Germinal center (tissue), 1 donor: ENCODE results near the gene VEZT.
"Not testable (repeated sequence)": the region's sequence is repeated elsewhere in the genome, so short reads cannot be mapped to it uniquely, and the experiment has no call there.

Experiments used
- DNase-seq: peaks from one replicate; pipeline ENCODE4 v3.0.0; 2012; ENCODE audit warnings: mixed read lengths, low spot score

The VEZT gene

DNA sequence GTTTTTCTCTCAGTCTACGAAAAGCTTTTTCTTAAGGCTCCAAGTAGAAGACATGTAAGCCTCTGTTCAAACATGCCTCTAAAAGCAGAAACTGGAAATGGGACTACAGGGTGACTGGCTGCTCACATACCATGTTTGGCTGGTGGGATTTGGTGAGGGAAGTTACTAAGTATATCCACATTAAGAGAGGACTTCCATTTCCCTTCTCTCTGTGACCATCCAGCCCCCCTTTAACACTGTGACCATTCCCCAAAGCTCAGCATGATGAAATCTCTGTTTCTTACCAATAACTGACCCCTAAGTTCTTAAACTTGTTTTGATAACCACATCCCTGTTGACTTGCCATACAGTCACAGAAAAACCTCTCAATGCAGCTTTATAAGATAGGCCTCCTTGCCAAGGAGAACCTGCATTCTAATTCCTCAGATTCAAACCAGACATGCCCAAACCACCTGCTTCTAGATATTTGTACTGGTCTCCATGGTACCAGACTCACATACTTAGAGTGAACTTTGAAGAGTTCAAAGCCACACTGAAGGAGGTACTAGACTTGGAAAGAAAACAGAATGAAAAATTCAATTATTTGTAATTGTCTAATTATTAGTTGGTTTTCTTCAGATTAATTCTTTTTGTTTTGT lies 102.2 kb downstream of the VEZT start:
- DNase-seq: no peak

DNA sequence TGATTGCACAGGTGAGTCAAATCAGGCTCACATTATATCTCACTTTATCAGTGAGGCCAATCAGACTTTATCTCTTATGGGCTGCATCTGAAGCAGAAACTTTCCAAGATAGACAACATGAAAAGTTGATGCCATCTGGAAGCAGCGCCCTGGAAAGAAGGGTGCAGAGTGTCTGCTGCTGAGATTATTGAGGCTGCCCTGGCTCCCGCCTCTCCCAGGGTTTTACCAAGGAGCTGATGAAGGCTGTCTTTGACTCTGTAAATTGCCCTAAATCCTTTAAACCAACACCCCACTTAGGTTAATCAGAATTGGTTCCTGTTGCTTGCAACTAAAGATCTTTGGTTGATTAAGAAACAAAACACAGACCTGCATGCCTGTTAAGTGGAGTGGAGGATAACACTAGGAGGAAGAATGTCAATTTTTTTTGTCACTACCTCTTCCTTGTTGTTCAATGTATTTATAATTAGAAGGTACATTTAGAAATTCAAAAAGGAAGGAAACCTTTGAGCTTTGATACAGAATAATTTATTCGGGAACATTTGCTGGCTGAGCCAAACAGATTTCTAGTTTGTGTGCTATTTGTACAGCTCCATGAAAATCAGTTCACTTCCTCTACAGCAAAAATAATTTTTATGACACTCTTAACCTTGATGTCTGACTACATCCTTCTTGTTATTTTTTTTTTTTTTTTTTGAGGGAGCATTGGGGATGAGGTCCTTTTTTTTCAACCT lies 104.1 kb downstream of the VEZT start:
- no peak for DNase-seq

DNA sequence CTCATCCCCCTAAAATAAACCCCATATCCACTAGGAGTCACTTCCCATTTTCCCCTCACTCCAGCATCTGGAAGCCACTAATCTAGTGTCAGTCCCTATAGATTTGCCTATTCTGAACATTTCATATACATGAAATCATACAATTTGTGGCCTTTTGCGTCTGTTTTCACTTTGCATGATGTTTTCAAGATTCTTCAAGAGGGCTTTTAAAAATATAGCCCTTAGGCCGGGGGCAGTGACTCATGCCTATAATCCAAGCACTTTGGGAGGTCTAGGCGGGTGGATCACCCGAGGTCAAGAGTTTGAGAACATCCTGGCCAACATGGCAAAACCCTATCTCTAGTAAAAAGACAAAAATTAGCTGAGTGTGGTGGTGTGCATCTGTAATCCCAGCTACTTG lies 104.7 kb downstream of the VEZT start:
- DNase-seq: no peak

DNA sequence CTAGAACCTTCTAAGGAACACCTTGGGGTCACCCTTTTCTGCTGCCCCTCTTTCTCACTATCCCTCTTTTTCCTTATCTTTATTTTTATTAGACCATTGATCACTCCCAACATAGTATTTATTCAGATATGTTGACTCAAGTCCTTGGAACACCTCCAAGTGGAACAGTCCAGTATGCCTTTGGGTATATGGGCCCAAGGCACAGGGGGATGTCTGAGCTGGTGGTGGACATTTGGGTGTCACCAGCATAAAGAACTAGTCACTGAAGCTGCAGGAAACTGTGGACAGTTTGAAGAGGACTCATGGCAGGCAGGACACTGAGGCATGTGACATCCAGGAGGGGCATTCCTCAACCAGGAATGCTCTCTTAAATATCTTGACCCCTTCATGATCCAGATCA lies 105.6 kb downstream of the VEZT start:
- no peak for DNase-seq

DNA sequence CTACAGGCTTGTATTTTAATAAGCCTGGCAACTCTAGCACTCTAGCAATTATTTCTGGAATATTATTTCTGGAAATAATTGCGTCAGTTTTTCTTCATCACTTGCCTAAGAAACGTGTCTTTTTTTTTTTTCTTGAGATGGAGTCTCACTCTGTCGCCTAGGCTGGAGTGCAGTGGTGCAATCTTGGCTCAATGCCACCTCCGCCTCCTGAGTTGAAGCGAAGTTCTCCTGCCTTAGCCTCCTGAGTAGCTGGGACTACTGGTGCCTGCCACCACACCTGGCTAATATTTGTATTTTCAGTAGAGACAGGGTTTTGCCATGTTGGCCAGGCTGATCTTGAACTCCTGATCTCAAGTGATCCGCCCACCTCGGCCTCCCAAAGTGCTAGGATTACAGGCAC lies 106.6 kb downstream of the VEZT start:
- not testable (repeated sequence) for DNase-seq

DNA sequence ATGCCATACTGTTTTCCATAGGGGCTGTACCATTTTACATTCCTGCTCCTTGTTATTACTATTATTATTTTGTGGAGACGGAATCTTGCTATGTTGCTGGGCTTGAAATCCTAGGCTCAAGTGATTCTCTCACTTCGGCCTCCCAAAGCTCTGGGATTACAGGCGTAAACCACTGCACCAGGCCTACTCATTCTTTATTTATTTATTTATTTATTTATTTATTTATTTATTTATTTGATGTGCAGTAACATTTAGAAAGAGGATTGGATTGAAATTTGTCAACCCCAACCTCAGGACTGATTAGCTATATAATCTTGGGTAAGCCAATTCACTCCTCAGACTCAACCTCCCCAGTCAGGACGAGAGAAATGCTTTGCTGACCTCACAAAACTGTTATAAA lies 107.9 kb downstream of the VEZT start:
- no peak for DNase-seq

DNA sequence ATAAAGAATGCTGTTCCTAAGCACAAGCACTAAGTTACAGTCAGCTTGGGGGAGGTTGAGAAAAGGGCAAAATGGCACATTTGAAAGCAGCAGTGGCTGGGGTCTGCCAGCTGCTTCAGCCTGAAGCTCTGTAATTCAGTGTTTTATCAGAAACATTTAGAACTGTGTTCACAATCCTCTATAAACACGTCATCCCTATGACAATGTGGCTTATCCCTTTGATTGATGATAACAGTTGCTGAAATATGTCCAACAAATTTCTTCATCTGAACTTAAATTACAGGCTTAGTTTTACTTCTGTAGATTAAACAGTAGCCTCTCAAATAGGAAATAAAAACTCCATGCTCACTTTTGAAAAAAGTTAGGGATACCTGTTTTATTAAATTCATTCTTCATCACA lies 108.8 kb downstream of the VEZT start:
- DNase-seq: no peak

DNA sequence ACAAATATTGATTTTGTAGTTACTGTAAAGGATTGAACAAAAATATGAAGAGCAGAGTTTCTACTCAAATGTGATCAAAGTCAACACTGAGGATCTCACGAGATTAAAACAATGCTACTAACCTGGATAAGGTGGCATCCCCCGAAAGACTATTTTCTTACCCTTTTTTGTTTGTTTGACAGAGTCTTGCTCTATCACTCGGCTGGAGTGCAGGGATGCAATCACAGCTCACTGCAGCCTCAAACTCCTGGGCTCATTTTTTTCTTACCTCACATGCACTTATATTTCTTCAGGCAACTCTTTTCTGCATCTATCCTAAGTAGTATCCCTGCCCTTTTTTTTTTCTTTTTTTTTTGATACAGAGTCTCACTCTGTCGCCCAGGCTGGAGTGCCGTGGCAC lies 109.2 kb downstream of the VEZT start:
- no peak for DNase-seq

DNA sequence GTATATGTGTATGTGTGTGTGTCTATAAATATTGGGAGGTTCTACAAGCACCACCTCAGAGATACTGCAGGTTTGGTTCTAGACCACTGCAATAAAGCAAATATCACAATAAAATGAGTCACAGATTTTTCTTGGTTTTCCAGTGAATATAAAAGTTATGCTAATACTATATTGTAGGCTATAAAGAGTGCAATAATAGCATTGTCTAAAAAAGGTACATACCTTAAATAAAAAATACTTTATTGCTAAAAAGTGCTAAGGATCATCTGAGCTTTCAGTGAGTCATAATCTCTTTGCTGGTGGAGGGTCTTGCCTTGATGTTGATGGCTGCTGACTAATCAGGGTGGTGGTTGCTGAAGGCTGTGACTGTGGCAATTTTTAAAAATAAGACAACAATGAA lies 111.1 kb downstream of the VEZT start:
- no peak for DNase-seq

DNA sequence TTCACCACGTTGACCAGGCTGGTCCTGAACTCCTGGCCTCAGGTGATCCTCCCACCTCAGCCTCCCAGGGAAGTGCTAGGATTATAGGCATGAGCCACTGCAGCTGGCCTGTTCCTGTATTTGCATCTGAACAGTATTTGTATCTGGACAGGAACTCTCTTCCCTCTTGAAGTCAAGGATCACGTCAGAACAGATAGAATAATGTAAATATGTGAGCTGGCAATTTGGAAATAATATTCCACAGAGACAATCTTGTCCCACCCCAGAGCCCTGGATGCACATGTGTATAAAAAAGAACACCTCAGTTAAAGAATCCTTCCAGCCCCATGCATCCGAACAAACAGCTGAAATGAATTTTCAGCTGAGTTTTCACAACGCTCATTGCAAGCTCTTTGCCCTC lies 118.3 kb downstream of the VEZT start:
- no peak for DNase-seq

DNA sequence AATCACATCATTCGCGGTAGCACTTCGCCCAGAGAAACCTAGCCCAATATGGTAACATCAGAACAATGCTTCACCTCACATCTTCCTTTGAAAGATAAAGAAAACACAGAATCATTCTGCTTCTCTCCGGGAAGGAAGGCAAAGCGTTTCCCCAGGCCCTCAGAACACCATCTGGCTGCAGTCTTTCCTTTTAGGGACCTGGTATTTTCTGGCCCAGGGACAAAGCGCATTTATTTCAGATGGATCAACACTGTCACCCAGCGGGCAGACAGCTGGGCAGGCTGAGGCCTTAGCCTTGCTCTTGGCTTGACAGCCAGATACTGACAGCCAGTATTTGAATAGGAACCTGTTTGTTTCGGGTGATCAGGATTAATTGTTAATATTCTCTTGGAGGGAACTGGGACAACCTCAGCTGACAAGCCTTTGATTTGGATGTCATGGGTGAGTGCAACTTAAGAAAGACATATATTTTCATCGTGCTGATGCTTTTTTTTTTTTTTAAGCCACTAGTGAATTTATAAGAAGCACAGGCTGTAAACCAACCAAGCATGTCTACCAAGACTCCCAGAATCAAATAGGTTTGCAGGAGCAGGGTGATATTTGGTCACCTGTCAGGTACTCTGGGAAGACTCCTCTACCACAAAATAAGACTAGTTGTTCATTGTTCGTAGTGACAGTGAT lies 118.9 kb downstream of the VEZT start:
- peak; percentile 25 for DNase-seq

DNA sequence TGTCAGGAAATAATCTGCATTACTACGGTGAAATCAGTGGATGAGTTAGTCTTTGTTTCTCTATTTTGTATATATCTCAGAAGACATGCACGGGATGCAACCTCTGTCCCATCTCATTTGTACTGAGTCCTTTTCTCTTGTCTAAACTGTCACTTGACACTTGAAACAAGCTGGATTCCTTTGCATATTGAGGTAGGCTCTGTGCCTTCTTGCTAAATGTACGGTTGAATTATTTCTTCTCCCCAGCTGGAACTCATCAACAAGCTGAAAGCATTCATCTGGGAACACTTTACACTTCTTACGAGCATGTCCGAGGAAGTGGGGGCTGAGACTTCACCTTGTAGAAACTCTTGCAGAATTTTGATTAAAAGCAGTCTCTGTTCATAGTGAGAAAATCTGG lies 119.5 kb downstream of the VEZT start:
- DNase-seq: no peak

DNA sequence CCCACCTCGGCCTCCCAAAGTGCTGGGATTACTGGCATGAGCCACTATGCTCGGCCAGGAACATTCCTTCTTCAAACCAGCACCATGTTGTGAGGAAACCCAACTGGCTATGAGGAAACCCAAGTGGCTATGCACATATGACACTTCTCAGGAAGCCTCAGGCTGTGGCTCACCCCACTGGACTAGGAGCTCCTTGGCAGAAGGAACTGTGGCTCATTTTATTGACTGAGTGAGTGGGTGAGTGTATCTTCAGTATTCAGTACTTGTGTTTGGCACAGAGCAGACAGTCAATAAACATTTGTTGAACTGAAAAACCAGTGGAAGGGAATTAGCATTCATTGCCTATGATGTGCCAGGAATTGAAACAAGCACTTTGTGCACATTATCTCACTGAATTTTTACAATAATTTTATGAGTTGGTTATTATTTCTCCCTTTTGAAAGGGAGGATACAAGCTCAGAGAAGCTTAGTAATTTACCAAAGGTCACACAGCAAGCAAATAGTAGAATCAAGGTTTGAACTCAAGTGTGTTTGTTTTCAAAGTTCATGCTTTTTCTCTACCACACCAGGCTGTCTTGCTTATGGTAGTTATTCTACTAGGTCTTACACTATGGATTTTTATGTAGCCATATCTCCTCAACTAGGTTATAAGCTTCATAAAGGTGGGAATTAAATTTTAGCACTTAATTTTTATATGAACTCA lies 121.6 kb downstream of the VEZT start:
- DNase-seq: no peak

DNA sequence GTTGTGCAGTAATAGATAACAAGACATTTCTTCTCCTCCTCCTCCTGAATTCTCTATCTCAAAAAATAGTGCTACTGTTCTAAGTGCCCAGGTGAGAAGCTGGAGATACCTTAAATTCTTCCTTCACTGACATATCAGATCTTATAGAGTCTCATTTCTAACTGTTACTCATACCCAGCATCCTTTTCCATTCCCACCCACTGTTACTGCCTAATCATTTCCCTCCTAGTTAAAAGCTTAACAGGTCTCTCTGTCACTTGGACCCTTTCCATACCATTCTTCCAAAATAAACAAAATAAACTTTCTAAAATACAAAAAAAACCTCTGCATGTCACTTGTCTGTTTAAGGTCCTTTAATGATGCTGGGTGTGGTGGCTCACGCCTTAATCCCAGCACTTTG lies 124.4 kb downstream of the VEZT start:
- DNase-seq: no peak

DNA sequence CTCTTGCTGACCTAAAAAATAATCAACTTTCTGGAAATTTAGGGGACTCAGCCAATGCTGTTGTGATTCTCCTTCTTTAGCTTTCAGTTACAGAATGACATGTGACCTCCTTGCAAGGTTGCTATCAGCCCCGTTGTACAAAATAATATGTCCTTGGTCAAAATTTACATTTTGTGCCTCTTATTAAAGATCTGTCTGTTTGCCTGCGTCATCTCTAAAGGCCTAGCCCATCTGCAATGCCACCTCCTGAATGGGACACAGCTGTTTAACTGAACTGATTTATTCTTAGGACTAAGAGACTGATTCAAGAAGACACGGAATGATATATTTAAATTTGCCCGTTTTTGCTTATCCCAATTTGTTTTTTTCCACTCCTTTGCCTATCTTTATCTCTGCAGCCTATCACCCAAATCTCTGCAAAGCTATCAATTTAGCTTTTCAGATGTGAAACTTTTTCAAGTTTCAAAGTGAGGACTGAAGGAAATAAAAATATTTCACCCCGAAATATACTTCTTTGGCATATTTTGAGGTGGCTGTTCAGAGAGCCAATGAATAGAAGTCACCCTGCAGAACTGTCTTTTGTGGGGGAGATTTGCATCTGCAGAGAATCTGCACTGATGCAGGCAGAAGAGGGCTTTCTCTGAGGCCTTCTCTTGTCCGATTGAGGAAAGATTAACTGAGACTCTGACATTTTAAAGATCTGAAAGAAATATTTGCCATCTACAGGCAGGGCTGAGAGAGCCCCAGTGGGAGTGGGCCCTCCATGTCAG lies 126.0 kb downstream of the VEZT start:
- DNase-seq: peak; percentile 62

DNA sequence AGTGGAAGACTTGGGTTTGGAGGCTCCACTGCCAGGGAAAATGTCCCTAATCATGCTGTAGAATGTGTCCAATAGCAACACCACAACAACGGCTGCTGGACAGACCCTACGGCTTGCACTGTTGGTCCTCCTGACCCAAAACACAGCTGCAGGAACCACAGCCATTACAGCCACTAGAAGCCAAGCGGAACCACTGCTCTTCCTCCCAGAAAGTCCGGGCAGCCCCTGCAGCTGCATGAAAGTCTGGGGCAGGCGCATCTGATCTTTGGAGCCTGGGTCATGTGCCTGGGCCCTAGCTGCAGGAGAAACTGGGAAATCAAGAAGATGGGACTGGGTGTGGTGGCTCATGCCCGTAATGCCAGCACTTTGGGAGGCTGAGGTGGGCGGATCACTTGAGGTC lies 131.7 kb downstream of the VEZT start:
- peak; percentile 36 for DNase-seq

DNA sequence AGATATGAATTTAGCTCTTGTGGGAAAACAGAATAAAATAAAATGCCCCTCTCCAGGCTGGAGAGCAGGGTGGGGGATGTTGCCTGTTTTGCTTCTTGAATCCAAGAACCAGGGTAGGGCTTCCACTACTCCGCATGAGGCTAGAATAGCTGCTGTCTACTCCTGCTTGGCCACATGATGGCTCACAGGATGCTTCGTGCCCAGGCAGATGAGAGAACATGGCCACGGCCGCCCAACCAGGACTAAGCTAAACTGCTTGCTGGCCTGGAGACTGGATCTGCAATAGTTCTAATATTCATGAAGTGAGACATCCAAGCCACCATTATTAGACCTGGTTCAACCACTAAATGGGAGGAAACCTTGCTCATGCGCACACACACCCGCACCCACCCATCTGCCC lies 134.1 kb downstream of the VEZT start:
- DNase-seq: no peak
